Measurements from ENCODE around the gene DALRD3. TPM values are rescaled to one million over a fixed set of nuclear protein-coding genes. Genes with fewer than 3 reads are reported as not detected.

DALRD3 gene
- total and polyA plus RNA-seq, 2 experiments from 2014 or later, result 31.0 to 57.7 TPM

GRCh38 chr3:49017229-49017970 is 980 bp downstream of the DALRD3 start:
- Histone ChIP-seq H3F3A (replicated peaks; ENCODE audit: low read depth) (peaks cover 41% of the 10 kb centered on the region), H4K20me1 (replicated peaks; ENCODE audit: insufficient read depth) (peaks cover 7% of the 10 kb centered on the region; the same call in 1 of the 2 replicates), H3K36me3 (ENCODE audit: insufficient read depth) (peaks cover 11% of the 10 kb centered on the region), H3K79me2 (replicated peaks; ENCODE audit: insufficient read depth) (peaks cover 7% of the 10 kb centered on the region; the same call in 1 of the 2 replicates), H3K27me3 (ENCODE audit: insufficient read depth) (no peaks in the 10 kb centered on the region), H3K4me1 (ENCODE audit: insufficient read depth) (peaks cover 19% of the 10 kb centered on the region; the same call in 1 of the 2 replicates), H3K27ac (ENCODE audit: low read depth) (no peak overlapping the region), H2AFZ (peak overlapping the region; percentile 69; the same call in 1 of the 2 replicates), H3K4me3 (peak overlapping the region; percentile 97), H3K4me2 (peak overlapping the region; percentile 99), H3K9me2 (ENCODE audit: insufficient read depth) (no peaks in the 10 kb centered on the region)
- Mint-ChIP-seq H3K4me3 (peak overlapping the region; percentile 93), H3K36me3 (ENCODE audit: low read depth) (peaks cover 48% of the 10 kb centered on the region), H3K27me3 (ENCODE audit: insufficient read depth, low read depth, poor library complexity) (peaks cover 23% of the 10 kb centered on the region), H3K4me1 (peaks cover 19% of the 10 kb centered on the region), H3K27ac (no peak overlapping the region; the same call in 1 of the 2 replicates), H3K9me3 (no peaks in the 10 kb centered on the region; the same call in 2 of the 3 replicates)
- ATAC-seq (peak; percentile 0; the same call in 2 of the 3 replicates), DNase-seq (ENCODE audit: low spot score) (peak; percentile 43)
- TF ChIP-seq ZNF331 (CRISPR knock-in tag; IDR thresholded peaks at IDR 0.05; ENCODE audit: low read depth) (no peak), ZNF462 (CRISPR knock-in tag; IDR thresholded peaks at IDR 0.05) (no peak), EZH2phosphoT487 (IDR thresholded peaks at IDR 0.05; ENCODE audit: unreplicated experiment) (no peak), ZNF114 (CRISPR knock-in tag; IDR thresholded peaks at IDR 0.05) (no peak), POLR2AphosphoS5 (IDR thresholded peaks at IDR 0.05; ENCODE audit: low read depth) (no peak), STAT1 (IDR thresholded peaks at IDR 0.05; ENCODE audit: unreplicated experiment) (no peak), REST (IDR thresholded peaks at IDR 0.05; ENCODE audit: unreplicated experiment) (no peak), CREB1 (CRISPR knock-in tag; IDR thresholded peaks at IDR 0.05; ENCODE audit: low read depth) (no peak), JUNB (IDR thresholded peaks at IDR 0.05; ENCODE audit: unreplicated experiment) (no peak), EZH2 (IDR thresholded peaks at IDR 0.05; ENCODE audit: low read depth, unreplicated experiment) (no peak), ETS1 (IDR thresholded peaks at IDR 0.05) (no peak), NANOG (IDR thresholded peaks at IDR 0.05; ENCODE audit: borderline replicate concordance) (no peak), CTCF (conservative IDR thresholded peaks at IDR 0.05; ENCODE audit: low read depth in 2 of 2) (no peak)

Data from GM23338 (cell line).